Measurements from ENCODE around the gene RABGAP1L. TPM values are rescaled to one million over a fixed set of nuclear protein-coding genes. Genes with fewer than 3 reads are reported as not detected.

Gene RABGAP1L
- total and polyA plus RNA-seq, 4 donors = 4.8 to 53.5 (median 18.8) TPM

GRCh38 chr1:175024773-175025172 is 865.5 kb downstream of the RABGAP1L start:
- 96% methylated on average over 2 of the region's 2 CpGs for WGBS

More at GRCh38 chr1:175024773-175025172, 865.5 kb downstream of the RABGAP1L start:
- H3K9me3 ChIP-seq (ENCODE audit: control insufficient read depth in 4 of 4, low read length in 3 of 4) = peaks cover 0 to 1% (median 0%) of the 10 kb centered on the region in 4 donors
- H3K4me3 ChIP-seq (ENCODE audit: low read depth in 1 of 3, low read length in 3 of 3) = no peak overlapping the region
- no peak for TF ChIP-seq FOXA2 (IDR thresholded peaks at IDR 0.05)
- TF ChIP-seq YY1 (IDR thresholded peaks at IDR 0.05) = no peak
- TF ChIP-seq, protein P1, sequence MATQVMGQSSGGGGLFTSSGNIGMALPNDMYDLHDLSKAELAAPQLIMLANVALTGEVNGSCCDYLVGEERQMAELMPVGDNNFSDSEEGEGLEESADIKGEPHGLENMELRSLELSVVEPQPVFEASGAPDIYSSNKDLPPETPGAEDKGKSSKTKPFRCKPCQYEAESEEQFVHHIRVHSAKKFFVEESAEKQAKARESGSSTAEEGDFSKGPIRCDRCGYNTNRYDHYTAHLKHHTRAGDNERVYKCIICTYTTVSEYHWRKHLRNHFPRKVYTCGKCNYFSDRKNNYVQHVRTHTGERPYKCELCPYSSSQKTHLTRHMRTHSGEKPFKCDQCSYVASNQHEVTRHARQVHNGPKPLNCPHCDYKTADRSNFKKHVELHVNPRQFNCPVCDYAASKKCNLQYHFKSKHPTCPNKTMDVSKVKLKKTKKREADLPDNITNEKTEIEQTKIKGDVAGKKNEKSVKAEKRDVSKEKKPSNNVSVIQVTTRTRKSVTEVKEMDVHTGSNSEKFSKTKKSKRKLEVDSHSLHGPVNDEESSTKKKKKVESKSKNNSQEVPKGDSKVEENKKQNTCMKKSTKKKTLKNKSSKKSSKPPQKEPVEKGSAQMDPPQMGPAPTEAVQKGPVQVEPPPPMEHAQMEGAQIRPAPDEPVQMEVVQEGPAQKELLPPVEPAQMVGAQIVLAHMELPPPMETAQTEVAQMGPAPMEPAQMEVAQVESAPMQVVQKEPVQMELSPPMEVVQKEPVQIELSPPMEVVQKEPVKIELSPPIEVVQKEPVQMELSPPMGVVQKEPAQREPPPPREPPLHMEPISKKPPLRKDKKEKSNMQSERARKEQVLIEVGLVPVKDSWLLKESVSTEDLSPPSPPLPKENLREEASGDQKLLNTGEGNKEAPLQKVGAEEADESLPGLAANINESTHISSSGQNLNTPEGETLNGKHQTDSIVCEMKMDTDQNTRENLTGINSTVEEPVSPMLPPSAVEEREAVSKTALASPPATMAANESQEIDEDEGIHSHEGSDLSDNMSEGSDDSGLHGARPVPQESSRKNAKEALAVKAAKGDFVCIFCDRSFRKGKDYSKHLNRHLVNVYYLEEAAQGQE (IDR thresholded peaks at IDR 0.05) = no peak
- no peak for TF ChIP-seq EGR1 (IDR thresholded peaks at IDR 0.05; ENCODE audit: low read depth in 2 of 2)
- TF ChIP-seq HNF4A (conservative IDR thresholded peaks at IDR 0.05) = no peak
- TF ChIP-seq TAF1 (conservative IDR thresholded peaks at IDR 0.05) = no peak
- TF ChIP-seq ATF3 (IDR thresholded peaks at IDR 0.05) = no peak
- no peak for TF ChIP-seq FOXA1 (IDR thresholded peaks at IDR 0.05)
- no peak for TF ChIP-seq RAD21 (IDR thresholded peaks at IDR 0.05)
- no peak for TF ChIP-seq CTCF (IDR thresholded peaks at IDR 0.05; ENCODE audit: low read depth, low read length, missing input control)
- no peak for TF ChIP-seq NR2F2 (IDR thresholded peaks at IDR 0.05)
- TF ChIP-seq SP1 (IDR thresholded peaks at IDR 0.05) = no peak
- TF ChIP-seq GABPA (IDR thresholded peaks at IDR 0.05 in 1 of 2, conservative IDR thresholded peaks at IDR 0.05 in 1 of 2) = no peak
- TF ChIP-seq, protein P2, sequence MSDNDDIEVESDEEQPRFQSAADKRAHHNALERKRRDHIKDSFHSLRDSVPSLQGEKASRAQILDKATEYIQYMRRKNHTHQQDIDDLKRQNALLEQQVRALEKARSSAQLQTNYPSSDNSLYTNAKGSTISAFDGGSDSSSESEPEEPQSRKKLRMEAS (IDR thresholded peaks at IDR 0.05) = no peak
- no peak for TF ChIP-seq ZBTB33 (IDR thresholded peaks at IDR 0.05)
- TF ChIP-seq RXRA (IDR thresholded peaks at IDR 0.05) = no peak
- no peak for TF ChIP-seq JUND (IDR thresholded peaks at IDR 0.05)
- no peak for TF ChIP-seq HNF4G (IDR thresholded peaks at IDR 0.05)
- H3K27me3 ChIP-seq (ENCODE audit: control insufficient read depth in 4 of 4, insufficient read depth in 4 of 4, low read length in 3 of 4) = no peaks in the 10 kb centered on the region
- peaks cover 0 to 20% (median 8%) of the 10 kb centered on the region in 4 donors for H3K4me1 ChIP-seq (ENCODE audit: control insufficient read depth in 4 of 4, insufficient read depth in 4 of 4, low read length in 3 of 4)
- H3K9ac ChIP-seq (ENCODE audit: low read depth in 1 of 2, low read length in 2 of 2) = no peak overlapping the region
- H3K27ac ChIP-seq (ENCODE audit: low read depth in 1 of 2, low read length in 2 of 2) = no peak overlapping the region
- H3K36me3 ChIP-seq (ENCODE audit: control insufficient read depth in 4 of 4, insufficient read depth in 3 of 4, low read depth in 1 of 4, low read length in 3 of 4) = no peaks in the 10 kb centered on the region
- DNase-seq (ENCODE audit: low spot score) = no peak

All from liver (tissue), 9 donors.